Measurements from ENCODE around the gene IRF8.
"Not testable (repeated sequence)": the region's sequence is repeated elsewhere in the genome, so short reads cannot be mapped to it uniquely, and the experiment has no call there.

The IRF8 gene

DNA sequence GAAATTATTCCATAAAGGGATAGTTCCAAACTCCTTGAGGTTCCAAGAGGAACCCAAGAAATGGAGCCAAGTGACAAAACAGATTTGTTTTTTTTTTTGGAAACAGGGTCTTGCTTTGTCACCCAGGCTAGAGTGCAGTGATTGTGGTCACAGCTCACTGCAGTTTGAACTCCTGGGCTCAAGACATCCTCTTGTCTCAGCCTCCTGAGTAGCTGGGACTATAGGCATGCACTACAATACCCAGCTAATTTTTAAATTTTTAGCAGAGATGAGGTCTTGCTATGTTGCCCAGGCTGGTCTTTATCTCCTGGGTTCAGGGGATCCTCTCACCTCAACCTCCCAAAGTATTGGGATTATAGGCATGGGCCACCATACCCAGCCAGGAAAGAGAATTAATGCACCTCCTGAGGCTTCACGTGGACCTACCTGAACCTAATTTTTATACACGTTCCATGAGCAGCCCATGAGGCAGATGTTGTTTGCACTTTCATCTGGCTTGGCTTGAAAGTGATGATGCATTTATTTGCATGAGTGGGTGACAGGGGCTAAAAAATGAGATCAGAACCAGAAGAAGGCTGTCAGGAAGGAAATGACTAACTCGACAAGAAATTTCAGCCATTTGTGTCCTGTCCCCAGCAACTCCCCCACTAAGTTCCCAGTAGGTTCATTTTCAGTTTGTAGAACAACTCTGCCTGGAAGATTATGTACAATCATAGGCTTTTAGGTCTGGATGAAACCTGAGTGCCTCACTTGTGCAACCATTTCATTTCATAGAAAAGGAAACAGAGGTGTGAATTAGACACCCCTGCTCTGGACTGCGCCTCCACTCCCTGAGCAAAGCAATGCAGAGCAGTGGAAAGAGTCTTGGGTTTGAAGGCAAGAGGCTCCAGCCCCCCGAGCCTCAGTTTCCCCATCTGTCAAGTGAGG, 10.3 kb upstream of the IRF8 start:
- peak; percentile 55 for DNase-seq

DNA sequence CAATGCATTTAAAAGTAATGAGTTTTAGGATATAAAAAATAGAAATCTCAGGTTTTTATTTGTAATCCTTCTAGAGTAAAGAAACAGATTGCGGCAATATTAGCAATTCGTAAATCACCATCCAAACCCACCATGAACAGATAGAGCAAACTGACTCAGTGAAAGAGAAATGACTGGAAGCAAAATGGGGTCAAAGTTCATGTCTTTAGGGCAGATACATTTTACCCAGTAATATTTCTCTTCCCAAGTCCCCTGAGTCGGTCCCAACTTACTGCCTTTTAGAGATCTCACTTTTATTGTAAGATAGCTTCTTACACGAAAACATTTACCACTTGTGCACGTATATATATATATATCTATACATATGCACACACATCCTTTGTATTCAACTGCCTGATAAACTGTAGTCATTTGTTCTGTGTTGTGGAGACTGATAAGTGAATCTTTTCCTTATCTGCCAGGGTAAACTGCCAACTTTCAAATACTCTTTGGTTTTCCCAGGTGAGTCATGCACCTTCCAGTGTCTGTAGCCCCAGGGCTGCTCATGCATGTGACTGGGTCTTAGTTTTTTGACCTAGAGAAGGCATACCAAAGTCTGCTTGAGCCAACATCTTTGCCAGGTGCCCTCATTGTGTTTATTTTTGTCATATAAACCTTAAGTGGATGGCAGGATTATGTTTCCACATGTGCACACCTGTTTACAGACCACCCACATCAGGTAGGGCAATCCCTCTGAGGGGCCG, 7.8 kb upstream of the IRF8 start:
- in situ Hi-C loops (cut with HindIII; ENCODE audit: low pct_ligation_motif_present, low pct_unique_long_range_greater_than_20kb, low sequenced_read_pairs), result no loop called here
- DNase-seq, result peak; percentile 56

More for the DNA sequence above, 10.3 kb upstream of the IRF8 start:
- in situ Hi-C loops (cut with HindIII; ENCODE audit: low pct_ligation_motif_present, low pct_unique_long_range_greater_than_20kb, low sequenced_read_pairs), result no loop called here

GRCh38 chr16:85891776-85892166, 7.2 kb upstream of the IRF8 start:
- in situ Hi-C loops (cut with HindIII; ENCODE audit: low pct_ligation_motif_present, low pct_unique_long_range_greater_than_20kb, low sequenced_read_pairs), result no loop called here
- DNase-seq, result no peak

- no peak for DNase-seq
- in situ Hi-C loops (cut with HindIII; ENCODE audit: low pct_ligation_motif_present, low pct_unique_long_range_greater_than_20kb, low sequenced_read_pairs), result no loop called here
Measured at GRCh38 chr16:85892760-85893159, 6.2 kb upstream of the IRF8 start.

GRCh38 chr16:85894266-85894665, 4.7 kb upstream of the IRF8 start:
- in situ Hi-C loops (cut with HindIII; ENCODE audit: low pct_ligation_motif_present, low pct_unique_long_range_greater_than_20kb, low sequenced_read_pairs), result no loop called here
- DNase-seq, result no peak

DNA sequence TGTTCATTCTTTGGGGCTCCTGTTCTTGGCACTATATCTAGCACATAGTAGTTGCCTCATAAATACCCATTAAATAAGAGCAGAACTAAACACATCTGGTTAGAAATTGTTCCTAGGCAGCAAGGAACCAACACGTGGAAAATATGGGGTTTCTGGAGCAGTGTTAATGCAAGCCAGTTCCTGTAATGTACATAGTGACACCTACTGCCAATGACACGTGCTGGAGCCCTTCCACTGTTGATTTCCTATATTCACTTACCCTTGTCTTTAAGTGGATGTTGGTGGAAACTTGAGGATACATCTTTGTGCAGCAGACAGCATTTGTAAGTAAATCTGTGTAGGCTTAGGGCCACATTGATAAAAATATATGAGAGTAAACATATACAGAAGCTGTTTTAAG, 1.6 kb upstream of the IRF8 start:
- DNase-seq, result no peak
- in situ Hi-C loops (cut with HindIII; ENCODE audit: low pct_ligation_motif_present, low pct_unique_long_range_greater_than_20kb, low sequenced_read_pairs), result no loop called here

GRCh38 chr16:85899444-85899843, 482 bp downstream of the IRF8 start:
- in situ Hi-C loops (cut with HindIII; ENCODE audit: low pct_ligation_motif_present, low pct_unique_long_range_greater_than_20kb, low sequenced_read_pairs), result no loop called here
- no peak for DNase-seq

- in situ Hi-C loops (cut with HindIII; ENCODE audit: low pct_ligation_motif_present, low pct_unique_long_range_greater_than_20kb, low sequenced_read_pairs), result no loop called here
Measured at GRCh38 chr16:85900027-85900792, 1.2 kb downstream of the IRF8 start.

GRCh38 chr16:85901110-85901509, 2.1 kb downstream of the IRF8 start:
- DNase-seq, result no peak
- in situ Hi-C loops (cut with HindIII; ENCODE audit: low pct_ligation_motif_present, low pct_unique_long_range_greater_than_20kb, low sequenced_read_pairs), result no loop called here

More at GRCh38 chr16:85900027-85900792, 1.2 kb downstream of the IRF8 start:
- DNase-seq, result no peak

- in situ Hi-C loops (cut with HindIII; ENCODE audit: low pct_ligation_motif_present, low pct_unique_long_range_greater_than_20kb, low sequenced_read_pairs), result no loop called here
- no peak for DNase-seq
Measured at GRCh38 chr16:85901773-85902365, 2.9 kb downstream of the IRF8 start.

GRCh38 chr16:85902366-85903155, 3.6 kb downstream of the IRF8 start:
- no peak for DNase-seq
- in situ Hi-C loops (cut with HindIII; ENCODE audit: low pct_ligation_motif_present, low pct_unique_long_range_greater_than_20kb, low sequenced_read_pairs), result no loop called here

DNA sequence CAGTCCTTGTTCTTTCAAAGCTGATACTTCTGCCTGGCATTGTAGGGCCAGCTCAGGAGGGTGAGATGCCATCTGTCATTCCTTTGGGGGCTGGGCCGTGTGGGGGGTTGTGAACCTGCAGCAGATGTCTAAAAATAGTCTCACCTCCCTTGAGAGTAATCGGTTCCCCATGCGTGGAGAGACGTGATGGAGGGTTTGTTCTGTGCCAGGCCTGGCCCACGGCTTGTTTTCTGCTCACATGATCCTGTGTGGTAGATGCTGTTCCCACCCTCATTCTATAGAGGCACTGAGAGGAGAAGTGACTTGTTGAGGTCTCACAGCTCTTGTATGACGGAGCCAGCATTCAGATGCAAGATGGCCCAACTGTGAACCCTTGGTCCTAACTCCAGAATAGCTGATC, 4.6 kb downstream of the IRF8 start:
- in situ Hi-C loops (cut with HindIII; ENCODE audit: low pct_ligation_motif_present, low pct_unique_long_range_greater_than_20kb, low sequenced_read_pairs), result no loop called here
- DNase-seq, result no peak

DNA sequence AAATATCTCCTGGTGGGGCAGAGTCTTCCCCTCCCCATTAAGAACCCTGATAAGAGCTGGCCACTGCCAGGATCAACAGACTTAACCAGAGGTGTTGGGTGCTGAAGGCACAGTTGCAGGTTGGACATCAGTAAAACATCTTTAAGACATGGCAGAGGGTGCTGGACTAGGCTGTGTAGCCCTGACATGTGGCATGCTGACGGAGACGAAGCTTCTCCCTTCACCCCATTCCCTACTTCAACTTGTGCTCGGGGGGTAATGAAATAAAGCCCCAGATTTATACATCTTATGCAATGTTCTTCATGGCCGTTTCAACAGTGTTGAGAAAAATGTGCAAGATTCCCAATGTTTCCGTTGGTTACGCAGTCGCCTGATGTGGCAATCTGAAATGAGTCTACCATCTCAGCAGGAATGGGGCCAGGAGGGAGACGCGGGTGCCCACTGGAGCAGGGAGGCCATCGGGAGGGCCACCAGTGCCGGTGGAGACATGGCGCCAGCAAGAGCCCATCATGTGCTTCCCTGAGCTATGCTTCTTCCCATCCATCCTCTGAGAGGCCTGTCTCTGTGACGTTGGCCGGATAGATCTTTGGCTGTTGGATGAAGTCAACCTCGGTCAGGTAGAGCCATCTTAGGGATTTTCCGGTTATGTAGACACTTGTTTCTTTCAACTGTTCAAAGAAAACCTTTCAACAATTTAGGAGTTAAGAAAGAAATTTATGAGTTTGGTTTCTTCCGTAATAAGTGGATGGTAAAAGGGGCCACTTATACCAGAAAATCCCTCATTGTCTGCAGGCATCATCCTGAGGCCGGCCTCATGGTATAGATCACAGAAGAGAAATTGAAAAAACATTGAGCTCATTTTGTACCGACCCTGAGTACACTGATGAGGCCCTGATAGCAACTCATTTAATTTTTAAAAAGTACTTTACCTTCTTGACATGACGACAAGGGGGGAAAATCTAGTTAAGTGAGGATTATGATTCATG, 6.4 kb downstream of the IRF8 start:
- in situ Hi-C loops (cut with HindIII; ENCODE audit: low pct_ligation_motif_present, low pct_unique_long_range_greater_than_20kb, low sequenced_read_pairs), result no loop called here
- no peak for DNase-seq

- no peak for DNase-seq
- in situ Hi-C loops (cut with HindIII; ENCODE audit: low pct_ligation_motif_present, low pct_unique_long_range_greater_than_20kb, low sequenced_read_pairs), result no loop called here
Measured at GRCh38 chr16:85906349-85906748, 7.4 kb downstream of the IRF8 start.

DNA sequence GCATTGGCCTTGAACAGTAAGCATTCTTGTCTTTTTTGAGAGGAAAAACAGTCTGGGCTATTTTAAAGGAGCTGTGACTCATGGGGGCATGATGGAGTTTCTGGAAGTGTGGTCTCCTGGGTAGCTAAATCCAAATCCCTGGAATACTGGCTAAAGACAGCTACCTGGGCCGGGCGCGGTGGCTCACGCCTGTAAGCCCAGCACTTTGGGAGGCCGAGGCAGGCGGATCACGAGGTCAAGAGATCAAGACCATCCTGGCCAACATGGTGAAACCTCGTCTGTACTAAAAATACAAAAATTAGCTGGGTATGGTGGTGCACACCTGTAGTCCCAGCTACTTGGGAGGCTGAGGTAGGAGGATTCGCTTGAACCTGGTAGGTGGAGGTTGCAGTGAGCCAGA, 8.3 kb downstream of the IRF8 start:
- in situ Hi-C loops (cut with HindIII; ENCODE audit: low pct_ligation_motif_present, low pct_unique_long_range_greater_than_20kb, low sequenced_read_pairs); DNase-seq: not testable (repeated sequence)

DNA sequence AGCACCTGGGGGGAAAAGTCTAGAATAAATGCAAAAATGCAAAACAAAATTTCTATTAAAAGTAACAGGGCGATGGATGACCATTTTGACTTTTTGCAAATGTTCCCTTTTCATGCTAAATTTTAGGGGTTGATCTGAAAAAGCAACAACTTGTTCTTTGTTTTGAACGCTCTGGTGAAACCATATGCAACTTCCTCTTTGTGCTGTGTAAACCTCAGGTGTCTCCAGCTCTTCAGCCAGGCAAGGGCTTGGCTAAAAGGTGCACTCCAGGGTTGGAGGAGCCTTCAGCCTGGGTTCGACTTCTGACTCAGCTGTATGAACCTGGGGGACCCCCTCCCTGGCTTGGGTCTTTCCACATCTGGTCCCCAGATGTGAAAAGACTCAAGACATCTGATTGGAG, 9.5 kb downstream of the IRF8 start:
- DNase-seq, result no peak
- in situ Hi-C loops (cut with HindIII; ENCODE audit: low pct_ligation_motif_present, low pct_unique_long_range_greater_than_20kb, low sequenced_read_pairs), result no loop called here
